DMS114 treated with DMSO at 0.1 percent for 48 hours (cell line): ENCODE results near the gene TMIGD3.
A peak's percentile ranks its signal among the peaks of the same experiment; 100 is the strongest.

Experiments
- DNase-seq: peaks from one replicate; lab custom pipeline; 2025; ENCODE audit not compliant: unreplicated experiment; lab: John Stamatoyannopoulos, UW

The TMIGD3 gene

GRCh38 chr1:111507411-111508201 lies 4.2 kb upstream of the TMIGD3 start:
- DNase-seq: no peak

DNA sequence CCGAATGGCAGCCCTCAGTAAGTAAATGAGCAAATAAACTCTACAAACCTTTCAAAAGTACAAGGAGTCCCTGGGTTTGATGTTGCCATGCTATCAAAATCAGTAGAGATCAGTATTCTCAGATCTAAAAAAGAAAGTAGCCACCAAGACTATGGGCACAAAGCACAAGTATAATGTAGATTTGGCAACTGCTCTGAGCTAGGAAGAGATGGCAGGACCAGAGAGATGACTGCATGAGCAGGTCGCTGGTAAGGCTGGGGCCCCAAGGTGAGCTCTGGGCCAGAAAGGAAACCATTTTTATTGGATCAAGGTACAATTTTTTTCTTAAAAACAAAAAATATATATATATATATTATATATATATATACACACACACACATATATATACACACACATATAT lies 3.1 kb upstream of the TMIGD3 start:
- no peak for DNase-seq

DNA sequence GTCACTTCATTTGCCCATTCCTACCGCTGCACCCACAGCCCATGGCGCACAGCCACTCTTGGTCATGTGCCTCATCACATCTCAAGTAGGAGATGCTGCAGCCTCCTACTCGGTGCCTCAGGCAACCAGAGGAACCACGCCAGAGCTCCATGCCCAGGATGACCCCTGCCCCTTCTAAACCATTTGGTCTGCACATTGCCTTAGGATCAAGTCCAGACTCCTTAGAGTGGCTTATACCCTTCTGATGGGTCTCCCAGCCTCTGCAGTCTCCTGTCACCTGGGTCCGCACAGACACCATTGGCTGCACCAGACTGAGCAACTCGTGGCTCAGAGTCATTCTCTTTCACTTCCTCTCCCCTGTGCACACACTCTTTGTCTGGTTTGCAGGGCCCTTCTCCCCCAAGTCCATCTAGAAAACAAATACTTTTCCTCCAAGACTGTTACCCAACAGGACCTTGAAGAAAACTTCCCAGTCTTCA lies 2.2 kb upstream of the TMIGD3 start:
- DNase-seq: no peak

- DNase-seq: no peak
These were observed 664 bp upstream of the TMIGD3 start for GRCh38 chr1:111504097-111504496.

DNA sequence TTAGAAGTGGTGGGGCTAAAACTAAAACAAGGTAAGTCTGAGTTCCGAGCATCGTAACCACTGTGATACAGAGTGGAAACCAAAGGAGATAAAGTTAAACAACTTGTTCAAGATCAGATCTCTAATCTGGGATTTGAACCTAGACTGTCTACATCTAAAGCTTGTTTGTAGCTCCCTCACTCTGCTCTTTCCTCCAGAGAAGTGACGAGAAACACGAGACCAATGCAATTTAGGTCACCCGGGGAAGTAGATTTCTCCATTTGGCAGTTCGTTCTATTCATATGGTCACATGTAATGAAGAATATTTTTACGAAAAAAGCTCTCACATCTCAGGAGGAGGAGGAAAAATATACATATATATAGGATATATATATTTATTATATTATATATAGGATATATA lies 1.8 kb downstream of the TMIGD3 start:
- no peak for DNase-seq

- DNase-seq: no peak
These were observed 4.2 kb downstream of the TMIGD3 start for GRCh38 chr1:111499026-111499785.

DNA sequence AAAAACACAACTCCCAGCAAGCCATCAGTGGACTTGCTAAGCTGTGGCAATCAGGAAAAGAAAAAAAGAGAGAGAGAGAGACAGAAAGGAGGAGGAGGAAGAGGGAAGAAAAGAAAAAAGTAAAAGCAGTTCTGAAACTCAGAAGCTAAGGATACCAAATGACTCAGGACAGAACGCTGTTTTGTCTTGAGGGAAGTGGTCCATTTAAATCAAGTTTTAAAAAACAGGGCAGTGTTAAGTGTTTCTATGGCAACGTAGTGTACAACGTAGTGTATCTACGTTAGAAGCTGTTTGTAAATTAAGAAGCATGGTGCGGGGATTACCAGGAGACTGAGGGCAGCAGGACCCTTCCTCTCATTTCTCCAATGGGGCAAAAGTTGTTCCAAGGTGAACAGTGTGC lies 5.8 kb downstream of the TMIGD3 start:
- DNase-seq: no peak

- no peak for DNase-seq
These were observed 7.0 kb downstream of the TMIGD3 start for GRCh38 chr1:111496398-111496797.

- DNase-seq: no peak
These were observed 12.4 kb downstream of the TMIGD3 start for GRCh38 chr1:111491070-111491469.

DNA sequence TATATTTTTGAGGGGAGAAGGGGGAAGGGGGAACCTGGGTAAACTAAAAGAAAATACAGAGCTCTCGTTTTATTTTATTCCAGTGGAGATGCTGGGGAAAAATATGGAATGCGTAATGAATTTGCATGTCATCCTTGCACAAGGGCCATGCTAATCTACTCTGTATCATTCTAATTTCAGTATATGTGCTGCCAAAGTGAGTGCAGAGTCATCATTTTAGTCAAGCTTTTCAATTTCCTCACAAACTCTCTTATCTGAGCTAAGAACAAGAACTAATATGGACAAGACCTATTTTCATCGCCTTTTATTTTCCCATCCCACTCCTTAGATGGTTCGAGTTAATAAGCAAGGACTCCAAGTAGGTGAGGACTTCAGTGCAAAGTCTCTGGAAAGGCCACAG lies 13.2 kb downstream of the TMIGD3 start:
- DNase-seq: no peak

- no peak for DNase-seq
These were observed 13.8 kb downstream of the TMIGD3 start for GRCh38 chr1:111489604-111490003.

DNA sequence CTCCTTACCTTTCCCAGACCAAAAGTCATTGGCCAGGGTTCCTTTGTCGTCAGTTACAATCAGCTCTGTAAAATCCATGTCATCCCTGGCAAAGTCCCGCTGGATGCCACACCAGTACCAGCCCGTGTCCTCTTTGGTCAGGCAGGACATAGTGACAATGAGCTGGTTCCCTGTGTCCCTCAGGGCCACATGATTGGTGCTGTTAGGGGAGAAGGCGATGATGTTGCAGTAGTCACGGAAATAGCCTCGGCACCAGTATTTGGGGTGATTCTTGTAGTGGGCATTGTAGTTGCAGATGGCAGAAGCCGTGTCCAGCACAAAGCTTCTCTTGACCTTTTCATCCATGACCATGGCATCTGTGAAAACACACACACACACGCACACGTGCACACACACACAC lies 14.8 kb downstream of the TMIGD3 start:
- no peak for DNase-seq

DNA sequence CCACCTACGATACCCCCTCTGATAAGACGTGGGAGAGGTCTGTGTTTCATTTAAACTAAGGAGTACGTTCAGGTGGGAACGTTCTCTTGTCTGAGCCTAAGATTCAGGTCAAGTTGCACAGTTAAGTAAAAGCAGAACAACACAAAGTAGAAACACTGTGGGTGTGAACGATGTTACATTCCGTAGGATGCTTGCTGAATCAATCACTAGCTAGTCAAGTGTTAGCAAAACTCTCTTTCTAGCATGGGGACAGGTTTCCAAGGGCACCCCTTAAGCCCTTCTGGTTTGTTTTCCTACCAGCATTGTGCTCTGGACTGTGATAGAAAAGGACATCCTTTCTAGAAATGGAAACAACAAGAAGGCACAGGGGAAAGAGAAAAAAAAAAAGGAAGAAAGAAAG lies 16.3 kb downstream of the TMIGD3 start:
- no peak for DNase-seq

DNA sequence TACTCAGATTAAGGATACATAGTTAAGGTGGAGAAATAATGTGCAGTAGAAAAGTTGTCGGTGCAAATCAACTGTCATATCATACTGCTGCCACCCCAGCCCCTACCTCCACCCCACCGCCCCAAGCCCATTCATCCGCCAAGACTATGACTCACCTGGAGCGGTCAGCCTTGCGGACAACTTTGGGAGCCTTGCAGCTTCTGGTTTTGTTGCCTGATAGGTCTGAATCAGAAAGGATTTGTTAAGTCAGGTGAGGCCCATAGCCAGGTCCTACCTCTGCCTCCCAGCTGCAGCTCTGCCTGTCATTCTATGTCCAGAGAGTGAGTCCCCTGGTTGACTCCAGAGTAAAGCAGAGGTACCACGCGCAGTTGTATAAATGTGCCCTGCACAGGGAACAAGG lies 17.0 kb downstream of the TMIGD3 start:
- no peak for DNase-seq

- no peak for DNase-seq
These were observed 18.9 kb downstream of the TMIGD3 start for GRCh38 chr1:111484391-111485026.

- DNase-seq: no peak
These were observed 19.6 kb downstream of the TMIGD3 start for GRCh38 chr1:111483876-111484275.

DNA sequence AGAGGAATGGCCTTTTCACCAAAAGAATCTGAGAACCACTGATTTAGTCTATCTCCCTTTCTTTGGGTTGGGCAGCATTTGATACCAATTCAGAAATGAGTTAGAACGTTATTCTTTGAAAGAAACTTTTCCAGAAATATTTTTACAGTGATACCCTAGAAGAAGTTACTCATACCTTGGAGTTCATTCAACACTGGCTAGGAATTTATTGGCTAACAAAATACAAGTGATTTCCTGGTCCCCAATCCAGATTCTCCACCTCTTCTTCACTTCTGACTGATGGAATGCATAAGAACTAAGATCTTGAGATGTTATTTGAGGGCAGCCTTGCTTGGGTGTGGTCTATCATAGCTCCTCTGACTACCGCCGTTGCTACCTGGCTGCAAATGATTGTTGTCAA lies 20.3 kb downstream of the TMIGD3 start:
- no peak for DNase-seq

DNA sequence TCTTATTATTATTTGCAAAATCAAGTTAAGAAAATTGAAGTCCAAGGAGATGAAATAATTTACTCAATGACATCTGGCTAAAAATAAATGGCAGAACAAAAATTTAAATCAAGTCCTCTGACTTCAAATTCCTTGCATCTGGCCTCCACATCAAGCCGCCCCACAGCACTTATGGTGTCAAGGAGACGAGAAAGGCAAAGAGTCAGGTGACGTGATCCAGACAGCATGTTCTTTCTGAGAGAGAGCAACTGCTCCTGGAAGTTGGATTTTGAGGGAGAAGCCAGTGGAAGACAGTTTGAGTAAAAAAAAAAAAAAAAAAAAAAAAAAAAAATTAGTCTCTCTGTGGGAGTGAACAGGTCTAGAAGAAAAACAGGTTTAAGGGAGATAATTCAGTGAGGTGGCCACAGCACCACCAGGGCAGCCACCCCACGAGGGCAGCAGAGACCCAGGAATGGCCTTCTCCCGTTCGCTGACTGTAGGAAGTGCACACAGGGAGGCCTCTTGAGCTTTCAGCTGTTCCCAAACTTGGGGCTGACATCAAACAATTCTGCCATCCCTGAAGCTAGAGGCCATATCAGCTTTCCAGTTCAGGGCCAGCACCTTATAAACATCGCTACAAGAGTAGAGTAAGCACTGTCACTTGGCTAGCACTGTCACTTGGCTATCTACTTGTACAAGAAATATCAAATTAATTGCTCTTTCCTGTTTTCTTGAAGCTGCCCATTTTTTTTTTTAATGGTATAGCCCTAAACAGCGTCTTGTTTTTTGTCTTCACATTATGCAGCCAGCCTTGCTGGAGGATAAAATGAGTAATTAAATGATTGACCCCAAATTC lies 21.8 kb downstream of the TMIGD3 start:
- peak; percentile 44 for DNase-seq

- DNase-seq: no peak
These were observed 22.8 kb downstream of the TMIGD3 start for GRCh38 chr1:111480674-111481073.

DNA sequence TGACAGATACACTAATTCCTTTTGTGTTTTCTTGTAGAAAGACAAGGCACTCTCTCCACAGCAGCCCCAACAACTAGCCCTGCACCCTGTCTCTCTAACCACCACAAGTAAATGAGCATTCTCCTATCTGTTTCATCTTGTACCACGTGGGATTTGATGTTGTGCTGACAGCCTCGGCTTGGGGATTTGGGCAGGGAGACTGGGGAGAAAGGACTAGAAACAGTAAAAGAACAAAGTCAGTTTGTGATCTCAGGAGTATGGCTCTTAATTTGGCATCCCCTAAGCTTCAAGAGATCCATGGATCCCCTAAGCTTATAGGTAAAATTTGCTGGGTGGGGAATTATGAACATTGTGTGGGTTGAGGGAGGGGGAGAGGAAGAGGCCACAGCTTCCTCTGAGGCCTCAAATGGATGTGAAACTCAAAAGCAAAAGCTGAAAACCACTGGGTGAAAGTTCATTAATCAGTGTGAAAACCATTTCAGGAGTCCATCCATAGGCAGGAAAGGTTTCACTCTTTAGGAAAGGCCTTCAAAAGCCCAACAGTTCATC lies 26.6 kb downstream of the TMIGD3 start:
- no peak for DNase-seq

GRCh38 chr1:111476214-111476613 lies 27.2 kb downstream of the TMIGD3 start:
- no peak for DNase-seq
